Transverse colon (tissue), 4 donors: Measurements from ENCODE around the gene PPL. TPM values are rescaled to one million over a fixed set of nuclear protein-coding genes. Genes with fewer than 3 reads are reported as not detected.

Experiments used
- DNase-seq: peaks from one replicate; pipeline ENCODE4 v3.0.0-alpha.2; 2019
- H3K27ac ChIP-seq, 4 donors: fragments of 200-600 bp; sonication (generic); 2 replicates each; pipeline ENCODE4 v1.5.1; 2016 to 2018; ENCODE audit warnings: inconsistent platforms in 4 of 4
- H3K27me3 ChIP-seq: fragments of 200-600 bp; sonication (generic); 2 replicates; pipeline ENCODE4 v1.5.1; 2017; ENCODE audit warnings: inconsistent platforms
- H3K36me3 ChIP-seq, 4 donors: fragments of 200-600 bp; sonication (generic); 2 replicates each; pipeline ENCODE4 v1.5.1; 2017 to 2019; ENCODE audit warnings: inconsistent platforms in 4 of 4
- H3K4me1 ChIP-seq, 4 donors: fragments of 200-600 bp; sonication (generic); 2 replicates each; pipeline ENCODE4 v1.5.1; 2017 to 2020; ENCODE audit warnings: inconsistent platforms in 4 of 4
- H3K4me3 ChIP-seq, 4 donors: fragments of 200-600 bp; sonication (generic); 1 replicate in 1 of 4; 2 replicates in 3 of 4; pipeline versions ENCODE4 v1.5.1 to v1.6.1; 2017 to 2019; ENCODE audit warnings: inconsistent platforms in 4 of 4
- H3K9me3 ChIP-seq, 2 donors: fragments of 200-600 bp; sonication (generic); 2 replicates each; pipeline ENCODE4 v1.5.1; 2017 to 2019; ENCODE audit warnings: inconsistent platforms in 2 of 2
- CTCF ChIP-seq, 5 experiments: fragments of 200-600 bp in 3 of 5; fragments of 450-650 bp in 2 of 5; sonication (generic) in 3 of 5; IDR thresholded peaks; 1 replicate in 2 of 5; 2 replicates in 3 of 5; pipeline ENCODE4 v1.5.1; 2016 to 2017; ENCODE audit warnings: antibody characterized with exemption in 5 of 5, inconsistent platforms in 3 of 5, mild to moderate bottlenecking in 2 of 5, moderate library complexity in 1 of 5
- EP300 ChIP-seq: sonication (generic); formaldehyde crosslinking; IDR thresholded peaks from one replicate; pipeline ENCODE4 v1.6.1; 2017; ENCODE audit warnings: antibody characterized with exemption, low read depth
- POLR2A ChIP-seq: fragments of 450-650 bp; IDR thresholded peaks from one replicate; pipeline ENCODE4 v1.6.1; 2016; ENCODE audit warnings: antibody characterized with exemption, mild to moderate bottlenecking, moderate library complexity
- POLR2AphosphoS5 ChIP-seq, 3 donors: sonication (generic); formaldehyde crosslinking; IDR thresholded peaks; one replicate each; pipeline ENCODE4 v1.6.1; 2016; ENCODE audit warnings: antibody characterized with exemption in 3 of 3
- WGBS, 2 donors: methylation state at CpG; one replicate each; pipeline ENCODE4 v1.1.5; 2018; ENCODE audit warnings: low coverage in 1 of 2; 5-methylcytosine and 5-hydroxymethylcytosine counted together
- in situ Hi-C, 4 donors: fragments of 200-750 bp; cut with MboI; loops; one replicate each; pipeline versions ENCODE4 v1.15.0 to v1.15.1; 2017; ENCODE audit warnings: low sequenced_read_pairs in 3 of 4, low pct_ligation_motif_present in 1 of 4, low pct_unique_long_range_greater_than_20kb in 1 of 4
- intact Hi-C: fragments of 100-400 bp; cut with DNase I; formaldehyde crosslinking; loops from one replicate; pipeline ENCODE4 v1.15.1; 2023; ENCODE audit warnings: low total_unique reads
- total RNA-seq, 4 donors: library from RNA; depleted of rRNA; stranded (reverse); fragments of >200 nt; gene quantifications; one replicate each; pipeline ENCODE4 v1.1.0, GENCODE V29; 2016

Gene PPL
- total RNA-seq, 4 donors from 2014 or later = 13.5 to 28.8 (median 22.8) TPM

- peaks cover 0 to 6% (median 0%) of the 10 kb centered on the region in 4 donors for H3K4me1 ChIP-seq
- no peaks in the 10 kb centered on the region for H3K9me3 ChIP-seq
- DNase-seq = no peak
- H3K36me3 ChIP-seq = peaks cover 0 to 50% (median 20%) of the 10 kb centered on the region in 4 donors
- H3K27ac ChIP-seq = no peak overlapping the region
- no peaks in the 10 kb centered on the region for H3K27me3 ChIP-seq
- 94 to 98% methylated on average over 5 to 14 of the region's 14 CpGs for WGBS, 2 donors
- in situ Hi-C loops = no loop called here
- intact Hi-C loops = no loop called here
- no peak for TF ChIP-seq POLR2AphosphoS5 (IDR thresholded peaks at IDR 0.05)
- no peak for TF ChIP-seq CTCF (IDR thresholded peaks at IDR 0.05)
- no peak for TF ChIP-seq POLR2A
- TF ChIP-seq EP300 = no peak
- no peak overlapping the region for H3K4me3 ChIP-seq
Observed at GRCh38 chr16:4860727-4861342, 76.1 kb downstream of the PPL start.

GRCh38 chr16:4859900-4860255 is 77.1 kb downstream of the PPL start:
- in situ Hi-C loops (loop anchor here in 1 of 4 donors (10.0 kb wide), 1 partner anchor 55 kb away; no protein-coding TSS in a partner anchor), intact Hi-C loops (no loop called here)
- Histone ChIP-seq H3K27ac (no peak overlapping the region), H3K36me3 (peaks cover 0 to 58% (median 23%) of the 10 kb centered on the region in 4 donors), H3K27me3 (no peaks in the 10 kb centered on the region), H3K4me1 (peaks cover 0 to 6% (median 0%) of the 10 kb centered on the region in 4 donors), H3K9me3 (no peaks in the 10 kb centered on the region), H3K4me3 (no peak overlapping the region)
- no peak for DNase-seq
- TF ChIP-seq POLR2A = no peak
- 70 to 93% methylated on average over 10 of the region's 10 CpGs for WGBS, 2 donors

GRCh38 chr16:4859190-4859899 is 77.6 kb downstream of the PPL start:
- no peaks in the 10 kb centered on the region for H3K27me3 ChIP-seq
- intact Hi-C loops = no loop called here
- H3K9me3 ChIP-seq = no peaks in the 10 kb centered on the region
- TF ChIP-seq EP300 (no peak), POLR2A (no peak), CTCF (IDR thresholded peaks at IDR 0.05) (no peak)
- in situ Hi-C loops = loop anchor here in 1 of 4 donors (10.0 kb wide), 1 partner anchor 55 kb away; no protein-coding TSS in a partner anchor
- H3K4me1 ChIP-seq = peaks cover 0 to 6% (median 0%) of the 10 kb centered on the region in 4 donors
- WGBS, 2 donors = 85 to 91% methylated on average over 13 to 17 of the region's 17 CpGs
- H3K4me3 ChIP-seq = no peak overlapping the region
- H3K27ac ChIP-seq = no peak overlapping the region
- H3K36me3 ChIP-seq = peaks cover 0 to 63% (median 25%) of the 10 kb centered on the region in 4 donors
- DNase-seq = no peak

- intact Hi-C loops = no loop called here
- TF ChIP-seq CTCF (IDR thresholded peaks at IDR 0.05) (no peak), EP300 (no peak), POLR2A (no peak), POLR2AphosphoS5 (IDR thresholded peaks at IDR 0.05) (no peak)
Observed at GRCh38 chr16:4855804-4856203, 81.1 kb downstream of the PPL start.

More at GRCh38 chr16:4855804-4856203, 81.1 kb downstream of the PPL start:
- no peaks in the 10 kb centered on the region for H3K9me3 ChIP-seq
- no peak overlapping the region for H3K27ac ChIP-seq
- no peak overlapping the region for H3K4me3 ChIP-seq
- H3K36me3 ChIP-seq = peaks cover 0 to 58% (median 27%) of the 10 kb centered on the region in 4 donors
- in situ Hi-C loops = loop anchor here in 1 of 4 donors (10.0 kb wide), 1 partner anchor 59 kb away; no protein-coding TSS in a partner anchor
- peaks cover 0 to 20% (median 12%) of the 10 kb centered on the region in 4 donors for H3K4me1 ChIP-seq
- H3K27me3 ChIP-seq = no peaks in the 10 kb centered on the region
- no peak for DNase-seq
- 100% methylated on average over 2 of the region's 2 CpGs for WGBS, 2 donors
